Heart right ventricle (tissue), 16 donors: ENCODE data around the gene PLA2G2E. TPM values are rescaled to one million over a fixed set of nuclear protein-coding genes. Genes with fewer than 3 reads are reported as not detected.

Experiments used
- ATAC-seq, 8 donors: fragments of 200-7000 bp; cut with Tn5 transposase; one replicate each; pipeline ENCODE4 v1.9.1; 2020; ENCODE audit warnings: mild to moderate bottlenecking in 8 of 8, moderate library complexity in 8 of 8, moderate number of reproducible peaks in 1 of 8
- DNase-seq, 2 donors: peaks; one replicate each; pipeline ENCODE4 v3.0.0-alpha.2; 2020
- H3K27ac ChIP-seq, 10 donors: fragments of 200-600 bp; sonication (generic) in 2 of 10; one replicate each; pipeline versions ENCODE4 v1.5.0 to v1.8.0; 2020 to 2022; ENCODE audit warnings: mild to moderate bottlenecking in 3 of 10
- H3K27me3 ChIP-seq, 7 donors: fragments of 200-600 bp; one replicate each; pipeline ENCODE4 v1.8.0; 2021 to 2022; ENCODE audit warnings: mild to moderate bottlenecking in 2 of 7
- H3K36me3 ChIP-seq, 9 donors: fragments of 200-600 bp; sonication (generic) in 1 of 9; one replicate each; pipeline versions ENCODE4 v1.5.0 to v1.8.0; 2020 to 2022; ENCODE audit warnings: mild to moderate bottlenecking in 2 of 9
- H3K4me1 ChIP-seq, 9 donors: fragments of 200-600 bp; sonication (generic) in 1 of 9; one replicate each; pipeline versions ENCODE4 v1.5.0 to v1.8.0; 2020 to 2022; ENCODE audit warnings: mild to moderate bottlenecking in 4 of 9
- H3K4me3 ChIP-seq, 10 donors: fragments of 200-600 bp; sonication (generic) in 2 of 10; one replicate each; pipeline versions ENCODE4 v1.5.0 to v1.8.0; 2020 to 2022; ENCODE audit warnings: mild to moderate bottlenecking in 7 of 10, moderate library complexity in 2 of 10
- H3K9me3 ChIP-seq, 11 donors: fragments of 200-600 bp in 10 of 11; sonication (generic) in 2 of 11; one replicate each; pipeline versions ENCODE4 v1.5.0 to v1.8.0; 2013 to 2022; ENCODE audit warnings: mild to moderate bottlenecking in 2 of 11, control low read depth in 1 of 11, moderate library complexity in 1 of 11
- WGBS, 2 donors: extraction: QIAGEN DNeasy Blood & Tissue Kit; methylation state at CpG; one replicate each; pipeline ENCODE4 v1.1.7; 2013; ENCODE audit warnings: inconsistent platforms in 1 of 2; 5-methylcytosine and 5-hydroxymethylcytosine counted together
- intact Hi-C, 10 donors: fragments of 100-400 bp; cut with DNase I; formaldehyde crosslinking; loops; one replicate each; pipeline versions ENCODE4 v1.11.1 to v1.14.2; 2022
- polyA plus RNA-seq, 2 donors: library from polyadenylated mRNA; stranded (reverse); fragments of 200-250 nt; gene quantifications; one replicate each; pipeline ENCODE4 v1.2.3, GENCODE V29; 2013
- total RNA-seq, 10 donors: library from RNA; stranded (reverse); fragmentation: NEBNext Ultra II Directional in 3 of 10; extraction: Animal tissue kit (Norgen Biotek cat#: 25700) in 3 of 10; gene quantifications; one replicate each; pipeline versions ENCODE4 v1.2.1 to v1.2.4, GENCODE V29; 2021 to 2023
- TF ChIP-seq, protein P1 (sequence below), 9 donors: fragments of 200-600 bp; sonication (generic) in 2 of 9; IDR thresholded peaks; one replicate each; pipeline versions ENCODE4 v1.5.0 to v1.8.0; 2021 to 2022; ENCODE audit warnings: antibody characterized with exemption in 9 of 9, mild to moderate bottlenecking in 5 of 9, moderate library complexity in 1 of 9
- donor health status: Arrhythmogenic right ventricular cardiomyopathy.
- donor health status: ischemic (EF 13 %, LVEDD 7.1; RV severe dilation, severe dysfunction).
- donor health status: healthy with polysubstance abuse.
- donor health status: DM: no; HTN: yes; CAD: no.
- donor health status: DM: no; HTN: no; CAD: no.
- donor health status: ischemic (EF 25% LVEDD 6.9; RV normal size, moderate dysfunction).
- donor health status: ischemic (EF 25% LVEDD 5.7; RV mildly dilated, moderate dysfunction).
- donor health status: healthy.
- donor health status: DM: yes; HTN: yes; CAD: no.
- donor health status: Ischemic cardiomyopathy.
- donor health status: ischemic (EF 35%, LVEDD 5.7; RV mildly dilated, moderate dysfunction).
- donor health status: nonischemic (EF 11% LVEDD 7.7; RV severe dilation, severe dysfunction).
- donor health status: DM: yes; HTN: yes; CAD: no.
- donor health status: PGD.
- donor health status: ischemic (EF 29% LVEDD 5.4; RV normal size, mild dysfunction).
- donor health status: nonischemic (EF 23%, LVEDD 6.1; RV moderate dilation, normal function).

Gene PLA2G2E
- total and polyA plus RNA-seq, 12 donors = not detected

DNA sequence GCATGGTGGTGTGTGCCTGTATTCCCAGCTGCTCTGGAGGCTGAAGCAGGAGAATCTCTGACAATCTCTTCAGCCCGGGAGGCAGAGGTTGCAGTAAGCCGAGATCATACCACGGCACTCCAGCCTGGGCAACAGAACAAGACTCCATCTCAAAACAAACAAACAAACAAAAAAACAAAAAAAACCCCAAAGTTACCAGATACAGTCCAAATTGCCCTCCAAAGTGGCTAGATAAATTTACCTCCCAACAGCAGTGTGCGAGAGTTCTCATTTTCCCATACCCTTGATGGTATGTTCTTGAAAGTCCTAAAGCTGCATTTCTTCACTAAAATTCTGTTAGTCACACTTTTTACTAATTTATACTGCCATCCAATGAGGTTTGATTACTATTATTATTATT, 44.2 kb downstream of the PLA2G2E start:
- H3K27ac ChIP-seq = no peak overlapping the region
- H3K27me3 ChIP-seq = peaks cover 0 to 37% (median 20%) of the 10 kb centered on the region in 7 donors
- no peak overlapping the region for H3K4me3 ChIP-seq
- H3K36me3 ChIP-seq = no peaks in the 10 kb centered on the region
- TF ChIP-seq, protein P1, sequence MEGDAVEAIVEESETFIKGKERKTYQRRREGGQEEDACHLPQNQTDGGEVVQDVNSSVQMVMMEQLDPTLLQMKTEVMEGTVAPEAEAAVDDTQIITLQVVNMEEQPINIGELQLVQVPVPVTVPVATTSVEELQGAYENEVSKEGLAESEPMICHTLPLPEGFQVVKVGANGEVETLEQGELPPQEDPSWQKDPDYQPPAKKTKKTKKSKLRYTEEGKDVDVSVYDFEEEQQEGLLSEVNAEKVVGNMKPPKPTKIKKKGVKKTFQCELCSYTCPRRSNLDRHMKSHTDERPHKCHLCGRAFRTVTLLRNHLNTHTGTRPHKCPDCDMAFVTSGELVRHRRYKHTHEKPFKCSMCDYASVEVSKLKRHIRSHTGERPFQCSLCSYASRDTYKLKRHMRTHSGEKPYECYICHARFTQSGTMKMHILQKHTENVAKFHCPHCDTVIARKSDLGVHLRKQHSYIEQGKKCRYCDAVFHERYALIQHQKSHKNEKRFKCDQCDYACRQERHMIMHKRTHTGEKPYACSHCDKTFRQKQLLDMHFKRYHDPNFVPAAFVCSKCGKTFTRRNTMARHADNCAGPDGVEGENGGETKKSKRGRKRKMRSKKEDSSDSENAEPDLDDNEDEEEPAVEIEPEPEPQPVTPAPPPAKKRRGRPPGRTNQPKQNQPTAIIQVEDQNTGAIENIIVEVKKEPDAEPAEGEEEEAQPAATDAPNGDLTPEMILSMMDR (IDR thresholded peaks at IDR 0.05) = no peak
- intact Hi-C loops = no loop called here
- WGBS, 2 donors = 82 to 91% methylated on average over 4 of the region's 4 CpGs
- H3K4me1 ChIP-seq = peaks cover 2 to 20% (median 19%) of the 10 kb centered on the region in 9 donors
- no peak for DNase-seq
- H3K9me3 ChIP-seq = no peaks in the 10 kb centered on the region
- ATAC-seq = no peak

- no peaks in the 10 kb centered on the region for H3K9me3 ChIP-seq
Observed at GRCh38 chr1:19878637-19878985, 44.8 kb downstream of the PLA2G2E start.

DNA sequence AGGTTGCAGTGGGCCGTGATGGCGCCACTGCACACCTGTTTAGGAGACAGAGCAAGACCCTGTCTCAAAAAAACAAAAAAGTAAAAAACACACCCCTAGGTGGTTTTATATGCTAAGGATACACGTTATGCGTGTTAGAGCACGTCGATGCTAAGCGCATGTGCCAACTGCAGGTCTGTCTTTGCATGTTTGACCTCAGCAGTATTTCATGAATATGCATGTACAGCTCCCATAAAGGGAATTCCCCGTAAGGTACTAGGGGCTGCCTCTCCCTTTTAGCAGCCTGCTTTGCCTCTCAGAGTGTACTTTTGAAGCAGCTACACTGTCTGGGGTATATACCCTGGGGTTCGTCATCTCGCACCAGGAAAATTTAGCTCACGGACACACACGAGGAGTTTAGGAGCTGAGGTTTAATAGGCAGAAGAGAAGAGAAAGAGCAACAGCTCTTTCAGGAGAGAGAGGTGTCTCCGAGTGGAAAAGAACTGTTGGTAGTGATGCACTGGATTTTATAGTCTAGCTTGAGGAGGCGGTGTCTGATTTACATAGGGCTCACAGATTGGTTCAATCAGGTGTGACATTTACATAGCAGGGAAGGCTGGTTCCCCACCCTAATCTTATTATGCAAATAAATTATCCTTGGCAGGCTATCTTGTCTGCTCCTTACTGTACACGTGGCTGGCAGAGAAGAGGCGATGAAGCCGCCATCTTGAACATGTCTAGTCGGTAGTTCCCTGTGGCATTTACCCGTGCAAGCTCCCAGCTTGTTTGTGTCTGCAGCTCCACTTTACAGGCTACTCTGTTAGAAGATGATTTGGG, 45.4 kb downstream of the PLA2G2E start:
- Histone ChIP-seq H3K27me3 (peaks cover 0 to 37% (median 23%) of the 10 kb centered on the region in 7 donors), H3K9me3 (no peaks in the 10 kb centered on the region), H3K36me3 (no peaks in the 10 kb centered on the region), H3K27ac (no peak overlapping the region), H3K4me3 (no peak overlapping the region), H3K4me1 (peaks cover 0 to 8% (median 7%) of the 10 kb centered on the region in 9 donors)
- WGBS, 2 donors = 72 to 76% methylated on average over 19 of the region's 19 CpGs
- intact Hi-C loops = no loop called here
- no peak for ATAC-seq
- no peak for DNase-seq
- TF ChIP-seq, protein P1 (IDR thresholded peaks at IDR 0.05) = no peak

More at GRCh38 chr1:19878637-19878985, 44.8 kb downstream of the PLA2G2E start:
- ATAC-seq = no peak
- Histone ChIP-seq H3K4me1 (peaks cover 2 to 14% (median 13%) of the 10 kb centered on the region in 9 donors), H3K4me3 (no peak overlapping the region), H3K27me3 (peaks cover 0 to 37% (median 21%) of the 10 kb centered on the region in 7 donors), H3K36me3 (no peaks in the 10 kb centered on the region), H3K27ac (no peak overlapping the region)
- intact Hi-C loops = no loop called here
- 58 to 72% methylated on average over 12 of the region's 12 CpGs for WGBS, 2 donors
- TF ChIP-seq, protein P1 (IDR thresholded peaks at IDR 0.05) = no peak
- no peak for DNase-seq

- peaks cover 0 to 5% (median 3%) of the 10 kb centered on the region in 9 donors for H3K4me1 ChIP-seq
- no peaks in the 10 kb centered on the region for H3K36me3 ChIP-seq
- DNase-seq = no peak
- H3K9me3 ChIP-seq = no peaks in the 10 kb centered on the region
- intact Hi-C loops = no loop called here
- no peak for ATAC-seq
- no peak overlapping the region for H3K4me3 ChIP-seq
- TF ChIP-seq, protein P1 (IDR thresholded peaks at IDR 0.05) = no peak
- peaks cover 0 to 37% (median 23%) of the 10 kb centered on the region in 7 donors for H3K27me3 ChIP-seq
- 75 to 81% methylated on average over 16 of the region's 16 CpGs for WGBS, 2 donors
- H3K27ac ChIP-seq = no peak overlapping the region
Observed at GRCh38 chr1:19877181-19877750, 46.2 kb downstream of the PLA2G2E start.
